ENCODE data around the gene SIGMAR1. TPM values are rescaled to one million over a fixed set of nuclear protein-coding genes. Genes with fewer than 3 reads are reported as not detected.
A peak's percentile ranks its signal among the peaks of the same experiment; 100 is the strongest.

The SIGMAR1 gene
- total and polyA plus RNA-seq, 4 donors = 26.0 to 72.0 (median 63.3) TPM

GRCh38 chr9:34669809-34670562, 32.4 kb upstream of the SIGMAR1 start:
- Histone ChIP-seq H3K36me3 (ENCODE audit: control insufficient read depth in 4 of 4, insufficient read depth in 4 of 4, low read length in 4 of 4) (peaks cover 0 to 22% (median 3%) of the 10 kb centered on the region in 4 donors), H3K9me3 (ENCODE audit: control insufficient read depth in 4 of 4, insufficient read depth in 3 of 4, low read length in 3 of 4) (peaks cover 0 to 3% (median 1%) of the 10 kb centered on the region in 4 donors), H3K27ac (ENCODE audit: low read depth in 1 of 2, low read length in 1 of 2) (no peak overlapping the region), H3K27me3 (ENCODE audit: control insufficient read depth in 3 of 3, insufficient read depth in 3 of 3, low read length in 2 of 3) (no peaks in the 10 kb centered on the region), H3K9ac (ENCODE audit: insufficient read depth in 1 of 2, low read length in 2 of 2) (no peak overlapping the region), H3K4me1 (ENCODE audit: control insufficient read depth in 5 of 5, insufficient read depth in 5 of 5, low read length in 5 of 5) (peaks cover 0 to 2% (median 0%) of the 10 kb centered on the region in 5 donors), H3K4me3 (no peak overlapping the region)
- DNase-seq (no peak), ATAC-seq (ENCODE audit: insufficient read depth, low FRiP score) (no peak)
- WGBS, 2 donors = 92 to 94% methylated on average over 5 of the region's 5 CpGs
- TF ChIP-seq CTCF (IDR thresholded peaks at IDR 0.05; ENCODE audit: control extremely low read depth, extremely low read depth) = no peak

- Histone ChIP-seq H3K4me3 (peak overlapping the region; percentile 53), H3K9me3 (ENCODE audit: control insufficient read depth in 4 of 4, insufficient read depth in 3 of 4, low read length in 3 of 4) (peaks cover 0 to 3% (median 1%) of the 10 kb centered on the region in 4 donors), H3K9ac (ENCODE audit: insufficient read depth in 1 of 2, low read length in 2 of 2) (peak overlapping the region; percentile 82 to 97), H3K27ac (ENCODE audit: low read depth in 1 of 2, low read length in 1 of 2) (peak overlapping the region; percentile 96), H3K27me3 (ENCODE audit: control insufficient read depth in 3 of 3, insufficient read depth in 3 of 3, low read length in 2 of 3) (no peaks in the 10 kb centered on the region), H3K4me1 (ENCODE audit: control insufficient read depth in 5 of 5, insufficient read depth in 5 of 5, low read length in 5 of 5) (peaks cover 0 to 7% (median 0%) of the 10 kb centered on the region in 5 donors), H3K36me3 (ENCODE audit: control insufficient read depth in 4 of 4, insufficient read depth in 4 of 4, low read length in 4 of 4) (peaks cover 1 to 22% (median 8%) of the 10 kb centered on the region in 4 donors)
- TF ChIP-seq CTCF (IDR thresholded peaks at IDR 0.05; ENCODE audit: control extremely low read depth, extremely low read depth) = no peak
- peak; percentile 97 to 98 (median 98) for DNase-seq
- peak; percentile 92 for ATAC-seq (ENCODE audit: insufficient read depth, low FRiP score)
- WGBS, 2 donors = 2 to 3% methylated on average over 39 to 55 of the region's 55 CpGs
Measured at GRCh38 chr9:34665381-34666250, 28.0 kb upstream of the SIGMAR1 start.

GRCh38 chr9:34665067-34665380, 27.4 kb upstream of the SIGMAR1 start:
- DNase-seq (no peak), ATAC-seq (ENCODE audit: insufficient read depth, low FRiP score) (no peak)
- H3K4me3 ChIP-seq = peak overlapping the region; percentile 33
- no peaks in the 10 kb centered on the region for H3K27me3 ChIP-seq (ENCODE audit: control insufficient read depth in 3 of 3, insufficient read depth in 3 of 3, low read length in 2 of 3)
- peaks cover 1 to 22% (median 9%) of the 10 kb centered on the region in 4 donors for H3K36me3 ChIP-seq (ENCODE audit: control insufficient read depth in 4 of 4, insufficient read depth in 4 of 4, low read length in 4 of 4)
- peak overlapping the region in 1 of 2 donors; percentile 19 for H3K9ac ChIP-seq (ENCODE audit: insufficient read depth in 1 of 2, low read length in 2 of 2)
- 0 to 2% methylated on average over 22 to 26 of the region's 26 CpGs for WGBS, 2 donors
- peaks cover 0 to 3% (median 1%) of the 10 kb centered on the region in 4 donors for H3K9me3 ChIP-seq (ENCODE audit: control insufficient read depth in 4 of 4, insufficient read depth in 3 of 4, low read length in 3 of 4)
- peaks cover 0 to 7% (median 0%) of the 10 kb centered on the region in 5 donors for H3K4me1 ChIP-seq (ENCODE audit: control insufficient read depth in 5 of 5, insufficient read depth in 5 of 5, low read length in 5 of 5)
- H3K27ac ChIP-seq (ENCODE audit: low read depth in 1 of 2, low read length in 1 of 2) = peak overlapping the region; percentile 83 to 87
- no peak for TF ChIP-seq CTCF (IDR thresholded peaks at IDR 0.05; ENCODE audit: control extremely low read depth, extremely low read depth)

Measured in lung (tissue), 12 donors.